Motor neuron (in vitro differentiated cells): Measurements from ENCODE around the gene LTBP1. TPM values are rescaled to one million over a fixed set of nuclear protein-coding genes. Genes with fewer than 3 reads are reported as not detected.
A peak's percentile ranks its signal among the peaks of the same experiment; 100 is the strongest.

Experiments used
- ATAC-seq, 8 experiments: fragments of 200-7000 bp; cut with Tn5 transposase; replicated peaks in 6 of 8; 2 replicates each; pipeline ENCODE4 v1.8.0; 2021; ENCODE audit warnings: mild to moderate bottlenecking in 8 of 8, moderate library complexity in 8 of 8
- H3K27ac ChIP-seq, 2 donors: fragments of 250-450 bp; sonication (Bioruptor Pico); 2 replicates each; pipeline ENCODE4 v1.9.0; 2021; ENCODE audit warnings: antibody characterized with exemption in 2 of 2, mild to moderate bottlenecking in 2 of 2, moderate library complexity in 1 of 2
- H3K4me1 ChIP-seq, 2 donors: fragments of 250-450 bp; sonication (Bioruptor Pico); replicated peaks in 1 of 2; 2 replicates each; pipeline ENCODE4 v1.6.1; 2021; ENCODE audit warnings: antibody characterized with exemption in 2 of 2, mild to moderate bottlenecking in 2 of 2, moderate library complexity in 1 of 2
- H3K4me3 ChIP-seq, 5 donors: fragments of 250-450 bp; sonication (Bioruptor Pico); 2 replicates each; pipeline ENCODE4 v1.9.0; 2021; ENCODE audit warnings: antibody characterized with exemption in 5 of 5, mild to moderate bottlenecking in 5 of 5, moderate library complexity in 4 of 5
- WGBS, 10 experiments: fragments of 450-650 bp; shearing (Covaris generic); methylation state at CpG; one replicate each; pipeline ENCODE4 v1.0.0; 2022; 5-methylcytosine and 5-hydroxymethylcytosine counted together
- in situ Hi-C, 9 experiments: fragments of 400-800 bp; cut with MboI; loops; one replicate each; pipeline ENCODE4 v1.15.0; 2021; ENCODE audit warnings: low sequenced_read_pairs in 9 of 9, low pct_unique_long_range_greater_than_20kb in 2 of 9; ENCODE audit not compliant: unreplicated experiment in 9 of 9
- total RNA-seq, 8 experiments: library from RNA; unstranded; fragments of 300-600 nt; gene quantifications; 2 replicates each; pipeline versions ENCODE4 v1.2.3 to v1.2.4, GENCODE V29; 2022

The LTBP1 gene
- total RNA-seq, 8 experiments from 2014 or later: 2.8 to 692 (median 20.8) TPM

DNA sequence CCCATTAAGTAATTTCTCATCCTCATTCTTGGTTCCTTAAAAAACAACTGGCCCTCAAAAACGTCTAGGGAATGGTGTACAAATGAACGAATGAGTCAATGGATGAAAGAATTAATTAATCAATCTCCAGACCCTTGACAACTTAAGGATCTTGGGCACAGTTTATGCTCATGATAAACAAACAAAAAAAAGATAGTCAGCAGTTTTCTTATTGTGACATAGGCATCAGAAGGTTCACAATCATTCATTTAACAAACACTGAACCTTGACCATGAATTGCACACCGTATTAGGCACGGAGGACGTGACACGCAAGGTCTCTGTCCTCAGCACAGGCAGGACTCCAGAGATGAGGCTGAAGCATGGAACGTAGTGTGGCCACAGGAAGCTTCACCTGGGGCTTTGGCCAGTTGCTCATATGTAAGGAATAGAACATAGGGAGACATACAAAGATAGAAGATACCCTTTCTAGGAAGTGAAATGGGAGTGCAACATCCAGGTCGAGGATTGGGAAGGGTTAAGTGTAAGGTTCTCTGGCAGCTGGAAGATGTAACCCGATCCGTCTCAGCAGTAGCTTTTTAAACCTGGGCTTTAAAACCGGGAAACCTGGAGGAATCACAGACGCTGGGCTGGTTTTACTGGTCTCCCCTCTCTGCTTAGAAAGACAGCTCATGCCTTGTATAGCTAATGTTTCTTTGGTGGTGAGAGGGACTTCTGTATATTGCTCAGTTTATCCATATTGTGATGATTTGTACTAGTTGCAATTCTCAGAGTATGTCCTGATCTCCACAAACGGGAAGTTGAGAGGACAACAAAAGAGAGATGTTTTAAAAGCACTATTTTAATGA lies 8.9 kb upstream of the LTBP1 start:
- no peak overlapping the region for H3K27ac ChIP-seq
- peak in 3 of 8 experiments; percentile 52 to 84 (median 68) for ATAC-seq
- H3K4me1 ChIP-seq: no peaks in the 10 kb centered on the region
- no peak overlapping the region for H3K4me3 ChIP-seq
- 22 to 76% (median 53%) methylated on average over 3 to 10 of the region's 13 CpGs for WGBS, 10 experiments
- in situ Hi-C loops: no loop called here

DNA sequence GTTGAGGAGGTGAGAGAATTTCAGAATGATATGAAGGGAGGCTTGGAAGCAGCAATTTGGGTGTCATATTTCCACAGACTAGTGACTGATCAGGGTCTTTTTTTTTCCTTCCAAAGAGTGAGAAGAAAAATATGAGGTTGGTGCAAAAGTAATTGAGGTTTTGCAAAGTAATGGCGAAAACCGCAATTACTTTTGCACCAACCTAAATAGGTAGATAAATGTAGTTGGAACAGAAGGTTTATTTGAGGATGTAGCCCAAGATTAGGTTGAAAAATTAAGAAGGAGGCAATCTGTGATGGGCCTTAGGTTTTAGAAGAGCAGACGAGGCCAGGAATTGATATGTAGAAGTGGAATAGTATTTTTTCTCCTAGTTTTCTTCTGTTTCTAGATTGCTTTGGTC lies 7.8 kb upstream of the LTBP1 start:
- ATAC-seq: no peak
- Histone ChIP-seq H3K4me3 (no peak overlapping the region), H3K27ac (no peak overlapping the region), H3K4me1 (no peaks in the 10 kb centered on the region)
- in situ Hi-C loops: no loop called here
- WGBS, 10 experiments: 58 to 100% (median 95%) methylated on average over 2 to 3 of the region's 3 CpGs; no CpG with 5 or more reads in 1 of the 10 experiments

DNA sequence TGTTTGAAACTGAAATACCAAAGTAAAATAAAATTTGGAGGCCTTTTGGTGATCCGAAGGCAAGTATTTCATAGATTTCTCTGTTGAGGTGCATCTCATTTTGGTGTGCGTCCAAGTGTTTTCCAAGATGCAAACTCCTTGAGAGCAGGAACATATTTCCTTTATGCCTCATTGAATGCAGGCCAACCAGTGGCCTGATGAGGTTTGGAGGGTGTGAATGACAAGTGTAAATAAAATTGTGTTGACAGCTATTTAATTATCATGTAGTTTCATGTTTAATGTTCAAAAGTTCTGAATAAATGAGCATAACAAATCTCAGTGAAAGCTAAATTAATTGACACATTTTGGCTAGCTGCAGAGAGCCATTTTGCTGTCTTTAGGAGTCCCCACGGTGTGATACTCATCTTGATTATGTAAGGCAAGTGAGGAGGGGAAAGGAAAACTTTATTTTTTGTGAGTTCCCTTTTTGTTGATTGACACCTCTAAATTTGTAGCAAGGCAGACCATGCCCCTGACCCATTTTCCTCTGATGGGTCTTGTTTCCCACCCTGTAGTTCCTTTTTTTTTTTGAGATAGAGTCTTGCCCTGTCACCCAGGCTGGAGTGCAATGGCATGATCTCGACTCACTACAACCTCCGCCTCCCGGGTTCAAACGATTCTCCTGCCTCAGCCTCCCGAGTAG lies 6.3 kb upstream of the LTBP1 start:
- Histone ChIP-seq H3K27ac (no peak overlapping the region), H3K4me3 (no peak overlapping the region), H3K4me1 (no peaks in the 10 kb centered on the region)
- 57 to 100% (median 83%) methylated on average over 1 to 6 of the region's 8 CpGs for WGBS, 10 experiments
- no peak for ATAC-seq
- in situ Hi-C loops: loop anchor here in 1 of 9 experiments (10.0 kb wide), 1 partner anchor 166 kb away; no protein-coding TSS in a partner anchor

DNA sequence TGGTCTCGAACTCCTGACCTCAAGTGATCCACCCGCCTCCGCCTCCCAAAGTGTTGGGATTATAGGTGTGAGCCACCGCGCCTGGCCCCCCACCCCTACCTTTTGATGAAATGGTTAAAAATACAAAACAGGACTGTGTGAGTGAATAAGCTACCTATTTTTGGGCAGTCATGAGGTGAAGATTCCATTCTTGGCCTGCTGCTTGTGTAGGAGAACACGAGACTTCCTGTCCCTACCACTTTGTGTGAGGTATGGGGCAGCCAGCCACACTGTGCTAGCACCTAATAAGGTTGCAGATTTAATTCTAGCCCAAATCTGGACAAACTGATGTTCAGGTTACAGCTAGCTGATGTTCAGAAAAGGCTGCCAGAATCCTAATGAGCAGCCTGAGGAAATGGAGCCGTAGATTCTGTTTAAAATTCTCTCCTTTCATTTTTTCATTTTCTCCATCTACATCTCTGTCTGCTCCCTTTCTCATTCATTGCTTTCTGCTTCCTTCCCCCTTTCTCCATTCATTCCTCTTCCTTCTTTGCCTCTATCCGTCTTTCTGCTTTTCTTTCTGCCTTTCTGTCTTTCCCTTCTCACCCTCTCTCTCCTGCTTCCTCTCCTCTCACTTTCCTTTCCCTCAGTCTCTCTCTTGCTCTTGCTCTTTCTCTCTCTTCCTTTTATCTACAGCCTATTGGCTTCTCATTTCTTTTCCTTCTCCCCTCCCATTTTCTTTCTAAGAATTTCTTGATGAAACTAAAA lies 4.6 kb upstream of the LTBP1 start:
- Histone ChIP-seq H3K27ac (no peak overlapping the region), H3K4me1 (no peaks in the 10 kb centered on the region), H3K4me3 (no peak overlapping the region)
- in situ Hi-C loops: loop anchor here in 1 of 9 experiments (10.0 kb wide), 1 partner anchor 167 kb away; no protein-coding TSS in a partner anchor
- WGBS, 10 experiments: 65 to 97% (median 88%) methylated on average over 2 to 7 of the region's 8 CpGs; no CpG with 5 or more reads in 1 of the 10 experiments
- no peak for ATAC-seq

DNA sequence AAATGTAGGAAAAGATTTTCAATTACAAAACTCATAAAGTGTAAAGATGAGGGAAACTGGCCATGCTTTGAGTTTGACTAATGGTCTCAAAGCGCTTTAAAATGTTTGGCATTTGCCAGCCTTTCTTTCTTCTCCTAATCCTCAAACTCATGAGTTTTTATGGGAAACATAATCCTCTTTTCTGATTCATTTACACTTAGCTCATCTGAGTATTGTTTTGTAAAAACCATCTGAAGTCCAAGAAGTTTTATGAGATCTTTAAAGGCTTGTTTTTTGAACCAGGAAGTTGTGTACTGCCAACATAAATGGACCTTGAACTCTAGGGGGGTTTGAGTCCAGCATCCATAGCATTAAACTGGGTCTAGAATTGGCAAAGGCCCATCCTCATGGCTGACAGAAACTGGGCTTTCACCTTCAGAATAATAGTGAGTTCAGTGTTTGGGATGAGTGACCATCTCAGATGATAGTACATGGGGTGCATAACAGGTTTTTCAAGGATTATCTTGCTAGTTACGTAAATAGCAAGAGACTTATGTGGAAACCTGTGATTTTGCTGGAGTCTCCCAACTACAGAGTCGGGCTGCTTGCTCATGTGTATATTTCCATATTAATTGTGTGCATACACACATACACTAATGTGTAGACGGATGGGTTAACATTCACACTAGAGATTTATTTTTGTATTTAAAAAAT lies 3.8 kb upstream of the LTBP1 start:
- in situ Hi-C loops: loop anchor here in 1 of 9 experiments (10.0 kb wide), 1 partner anchor 168 kb away; no protein-coding TSS in a partner anchor
- WGBS, 10 experiments: 77 to 100% (median 90%) methylated on average over 1 to 4 of the region's 4 CpGs
- no peak overlapping the region for H3K27ac ChIP-seq
- H3K4me3 ChIP-seq: no peak overlapping the region
- ATAC-seq: no peak
- no peaks in the 10 kb centered on the region for H3K4me1 ChIP-seq

DNA sequence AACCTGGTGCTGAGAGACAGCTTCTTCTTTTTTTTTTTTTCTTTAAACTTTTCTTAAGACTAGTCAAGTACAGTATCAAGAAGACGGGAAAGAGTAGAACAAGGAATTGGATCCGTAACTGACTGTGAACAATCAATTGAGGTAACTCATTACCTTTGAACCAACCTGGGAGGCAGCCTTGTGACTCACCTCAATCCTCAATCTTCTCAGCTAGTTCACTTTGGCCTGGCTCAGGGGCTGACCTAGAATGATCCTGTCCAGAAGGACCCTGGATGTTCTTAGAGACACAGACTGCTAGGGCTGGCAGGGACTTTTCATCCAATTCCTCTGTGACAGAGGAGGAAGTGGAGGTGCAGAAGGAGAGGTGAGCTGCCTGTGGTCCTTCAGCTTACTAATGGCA lies 1.5 kb upstream of the LTBP1 start:
- no peak overlapping the region for H3K27ac ChIP-seq
- H3K4me3 ChIP-seq: no peak overlapping the region
- WGBS, 10 experiments: 80 to 100% (median 93%) methylated on average over 1 to 2 of the region's 2 CpGs; no CpG with 5 or more reads in 3 of the 10 experiments
- no peak for ATAC-seq
- in situ Hi-C loops: loop anchor here in 1 of 9 experiments (10.0 kb wide), 1 partner anchor 170 kb away; no protein-coding TSS in a partner anchor
- H3K4me1 ChIP-seq: peaks cover 0 to 7% of the 10 kb centered on the region in 2 donors

DNA sequence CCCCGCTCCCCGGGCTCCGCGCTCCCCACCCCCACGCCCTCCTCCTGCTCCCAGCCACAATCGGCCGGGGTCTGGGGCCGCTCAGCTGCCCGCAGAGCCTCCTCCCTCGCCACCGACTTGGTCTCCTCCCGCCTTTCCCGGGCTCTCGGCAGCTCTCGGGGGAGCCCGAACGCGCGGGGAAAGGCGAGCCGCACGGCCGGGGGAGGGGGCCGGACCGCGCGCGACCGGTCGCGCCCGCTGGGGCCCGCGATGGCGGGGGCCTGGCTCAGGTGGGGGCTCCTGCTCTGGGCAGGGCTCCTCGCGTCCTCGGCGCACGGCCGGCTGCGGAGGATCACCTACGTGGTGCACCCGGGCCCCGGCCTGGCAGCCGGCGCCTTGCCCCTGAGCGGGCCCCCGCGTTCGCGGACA lies 327 bp downstream of the LTBP1 start:
- in situ Hi-C loops: loop anchor here in 1 of 9 experiments (10.0 kb wide), 1 partner anchor 172 kb away; no protein-coding TSS in a partner anchor
- H3K4me3 ChIP-seq: peak overlapping the region; percentile 66 to 92 (median 81)
- ATAC-seq: peak; percentile 19 to 70 (median 59)

DNA sequence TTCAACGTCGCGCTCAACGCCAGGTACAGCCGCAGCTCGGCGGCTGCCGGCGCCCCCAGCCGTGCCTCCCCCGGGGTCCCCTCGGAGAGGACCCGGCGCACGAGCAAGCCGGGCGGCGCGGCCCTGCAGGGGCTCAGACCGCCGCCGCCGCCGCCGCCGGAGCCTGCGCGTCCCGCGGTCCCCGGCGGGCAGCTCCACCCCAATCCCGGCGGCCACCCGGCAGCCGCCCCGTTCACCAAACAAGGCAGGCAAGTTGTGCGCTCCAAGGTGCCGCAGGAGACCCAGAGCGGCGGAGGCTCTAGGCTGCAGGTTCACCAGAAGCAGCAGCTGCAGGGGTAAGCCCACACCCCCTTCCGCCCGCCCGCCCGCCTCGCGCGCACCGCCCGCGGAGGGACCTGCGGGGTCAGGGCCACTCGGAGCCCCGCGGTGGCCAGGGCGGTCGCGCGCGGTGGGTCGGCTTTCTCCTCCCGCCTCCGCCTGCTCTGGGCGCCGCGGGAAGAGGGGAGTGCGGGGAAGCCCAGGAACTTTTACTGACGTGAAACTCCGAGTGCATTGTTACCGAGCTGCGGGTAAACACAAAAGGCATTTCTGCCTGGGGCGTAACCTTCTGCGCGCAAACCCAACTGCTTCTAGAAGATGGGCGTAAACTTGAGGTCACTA lies 861 bp downstream of the LTBP1 start:
- 0% methylated on average over 11 of the region's 75 CpGs; no CpG with 5 or more reads in 9 of the 10 experiments for WGBS, 10 experiments
- in situ Hi-C loops: loop anchor here in 1 of 9 experiments (10.0 kb wide), 1 partner anchor 173 kb away; no protein-coding TSS in a partner anchor
- Histone ChIP-seq H3K4me3 (peak overlapping the region; percentile 66 to 92 (median 81)), H3K4me1 (peaks cover 0 to 7% of the 10 kb centered on the region in 2 donors), H3K27ac (peak overlapping the region in 1 of 2 donors; percentile 65)
- peak; percentile 39 to 71 (median 61) for ATAC-seq

More for the DNA sequence above, 327 bp downstream of the LTBP1 start:
- no CpG with 5 or more reads among the region's 52 CpGs for WGBS, 10 experiments
- Histone ChIP-seq H3K27ac (peak overlapping the region in 1 of 2 donors; percentile 65), H3K4me1 (peaks cover 0 to 7% of the 10 kb centered on the region in 2 donors)

DNA sequence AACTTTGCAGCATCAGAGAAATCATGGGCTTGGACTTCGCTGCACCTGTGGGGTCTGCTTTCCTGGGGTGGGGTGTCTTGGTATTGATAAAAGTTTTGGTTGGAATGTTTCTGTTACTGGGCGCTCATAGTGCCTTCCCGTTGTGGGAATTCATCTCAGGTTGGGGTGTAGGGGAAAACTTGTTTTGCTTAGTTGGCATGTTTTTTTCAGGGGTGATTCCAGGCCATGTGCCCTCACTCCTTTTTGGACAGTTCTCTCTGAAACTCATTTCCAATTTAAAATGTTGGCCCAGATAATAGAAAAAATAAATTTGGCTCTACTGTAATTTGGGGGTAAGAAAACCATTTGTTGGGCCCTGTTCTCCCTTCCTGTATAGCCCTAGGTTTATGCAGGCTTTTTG lies 1.5 kb downstream of the LTBP1 start:
- 28 to 100% (median 72%) methylated on average over 1 to 2 of the region's 3 CpGs; no CpG with 5 or more reads in 2 of the 10 experiments for WGBS, 10 experiments
- H3K4me1 ChIP-seq: peaks cover 0 to 7% of the 10 kb centered on the region in 2 donors
- no peak overlapping the region for H3K27ac ChIP-seq
- H3K4me3 ChIP-seq: peak overlapping the region; percentile 66 to 92 (median 81)
- ATAC-seq: no peak
- in situ Hi-C loops: loop anchor here in 1 of 9 experiments (10.0 kb wide), 1 partner anchor 173 kb away; no protein-coding TSS in a partner anchor

DNA sequence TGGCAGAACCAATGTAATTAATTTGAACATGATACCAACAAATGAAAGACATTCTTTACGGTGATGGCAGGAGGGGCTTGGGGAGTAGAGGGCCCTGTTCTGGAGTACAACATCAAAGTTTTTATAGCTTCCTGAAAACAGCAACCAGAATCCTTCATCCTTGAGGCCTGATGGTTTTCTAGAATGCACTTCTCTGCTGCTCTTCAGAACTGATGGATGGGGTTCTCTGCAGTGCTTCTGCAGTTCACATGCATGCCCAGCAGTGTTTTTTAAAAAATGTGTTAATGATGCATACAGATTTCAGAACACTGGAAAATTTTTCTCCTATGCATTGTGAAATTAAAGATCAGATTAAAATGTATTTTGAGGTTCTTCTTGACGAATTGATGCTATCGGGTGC lies 2.5 kb downstream of the LTBP1 start:
- Histone ChIP-seq H3K27ac (no peak overlapping the region), H3K4me1 (peaks cover 0 to 7% of the 10 kb centered on the region in 2 donors), H3K4me3 (no peak overlapping the region)
- 96 to 100% (median 100%) methylated on average over 1 to 3 of the region's 3 CpGs; no CpG with 5 or more reads in 2 of the 10 experiments for WGBS, 10 experiments
- no peak for ATAC-seq
- in situ Hi-C loops: loop anchor here in 1 of 9 experiments (10.0 kb wide), 1 partner anchor 174 kb away; no protein-coding TSS in a partner anchor

DNA sequence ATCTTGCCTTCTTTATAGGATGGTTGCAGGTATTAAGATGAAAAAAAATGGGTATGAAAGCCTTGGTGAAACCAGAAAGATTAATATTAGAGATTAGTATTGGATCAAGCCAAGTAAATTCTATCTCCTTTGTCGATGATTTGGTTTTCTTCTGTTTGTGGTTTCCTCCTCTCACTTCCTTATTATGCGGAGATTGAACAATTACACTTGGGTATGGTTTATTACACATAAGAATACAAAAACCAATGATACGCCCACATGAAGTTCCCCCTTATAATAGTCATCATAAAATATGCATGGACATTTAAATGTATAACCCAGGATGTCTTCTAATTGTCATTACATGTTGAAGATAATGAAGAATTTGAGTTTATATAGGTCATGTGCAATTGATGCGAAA lies 4.9 kb downstream of the LTBP1 start:
- WGBS, 10 experiments: 54 to 100% (median 80%) methylated on average over 1 to 4 of the region's 4 CpGs; no CpG with 5 or more reads in 1 of the 10 experiments
- in situ Hi-C loops: no loop called here
- no peak for ATAC-seq
- Histone ChIP-seq H3K4me3 (no peak overlapping the region), H3K27ac (no peak overlapping the region), H3K4me1 (peaks cover 0 to 7% of the 10 kb centered on the region in 2 donors)
